HEK293 (cell line): ENCODE results near the gene SFMBT2.

ENCODE experiments used
- GLI4 ChIP-seq: fragments of 450-650 bp; formaldehyde crosslinking; IDR thresholded peaks from 2 replicates; pipeline ENCODE4 v1.5.1; 2016; ENCODE audit warnings: missing biosample characterization, missing genetic modification characterization
- ZBTB48 ChIP-seq: fragments of 450-650 bp; formaldehyde crosslinking; IDR thresholded peaks from 2 replicates; pipeline ENCODE4 v1.5.1; 2016; ENCODE audit warnings: missing biosample characterization, missing genetic modification characterization
- ZNF140 ChIP-seq: fragments of 450-650 bp; formaldehyde crosslinking; IDR thresholded peaks from 2 replicates; pipeline ENCODE4 v1.5.1; 2016; ENCODE audit warnings: missing biosample characterization, missing genetic modification characterization
- ZNF184 ChIP-seq: fragments of 450-650 bp; IDR thresholded peaks from 2 replicates; pipeline ENCODE4 v1.5.1; 2018; ENCODE audit warnings: missing biosample characterization, mild to moderate bottlenecking, missing genetic modification characterization
- ZNF214 ChIP-seq: fragments of 450-650 bp; formaldehyde crosslinking; IDR thresholded peaks from 2 replicates; pipeline ENCODE4 v1.5.1; 2017; ENCODE audit warnings: missing biosample characterization, mild to moderate bottlenecking, missing genetic modification characterization, borderline replicate concordance
- ZNF292 ChIP-seq: fragments of 450-650 bp; formaldehyde crosslinking; IDR thresholded peaks from 2 replicates; pipeline ENCODE4 v1.5.1; 2016; ENCODE audit warnings: low read depth, missing biosample characterization, missing genetic modification characterization, borderline replicate concordance
- ZNF324 ChIP-seq: fragments of 450-650 bp; formaldehyde crosslinking; IDR thresholded peaks from 2 replicates; pipeline ENCODE4 v1.5.1; 2016; ENCODE audit warnings: missing biosample characterization, missing genetic modification characterization
- ZNF366 ChIP-seq: fragments of 450-650 bp; formaldehyde crosslinking; conservative IDR thresholded peaks from 2 replicates; pipeline ENCODE4 v1.5.1; 2016; ENCODE audit warnings: missing biosample characterization, missing genetic modification characterization
- ZNF394 ChIP-seq: fragments of 450-650 bp; formaldehyde crosslinking; IDR thresholded peaks from 2 replicates; pipeline ENCODE4 v1.5.1; 2016; ENCODE audit warnings: missing biosample characterization, missing genetic modification characterization, mild to moderate bottlenecking, moderate library complexity, borderline replicate concordance
- ZNF510 ChIP-seq: fragments of 450-650 bp; formaldehyde crosslinking; IDR thresholded peaks from 2 replicates; pipeline ENCODE4 v1.5.1; 2018; ENCODE audit warnings: mild to moderate bottlenecking, missing genetic modification characterization, missing biosample characterization; ENCODE audit not compliant: insufficient replicate concordance
- TF ChIP-seq, protein P1 (sequence below): fragments of 450-650 bp; formaldehyde crosslinking; IDR thresholded peaks from 2 replicates; pipeline ENCODE4 v1.5.1; 2016; ENCODE audit warnings: missing biosample characterization, missing genetic modification characterization, low read depth
- TF ChIP-seq, protein P2 (sequence below): fragments of 450-650 bp; formaldehyde crosslinking; IDR thresholded peaks from 2 replicates; pipeline ENCODE4 v1.5.1; 2016; ENCODE audit warnings: missing biosample characterization, missing genetic modification characterization
- TF ChIP-seq, protein P3 (sequence below): fragments of 450-650 bp; formaldehyde crosslinking; IDR thresholded peaks from 2 replicates; pipeline ENCODE4 v1.5.1; 2016; ENCODE audit warnings: missing biosample characterization, missing genetic modification characterization, borderline replicate concordance
- TF ChIP-seq, protein P4 (sequence below): fragments of 450-650 bp; IDR thresholded peaks from 2 replicates; pipeline ENCODE4 v1.5.1; 2018; ENCODE audit warnings: missing biosample characterization, mild to moderate bottlenecking, missing genetic modification characterization

DNA sequence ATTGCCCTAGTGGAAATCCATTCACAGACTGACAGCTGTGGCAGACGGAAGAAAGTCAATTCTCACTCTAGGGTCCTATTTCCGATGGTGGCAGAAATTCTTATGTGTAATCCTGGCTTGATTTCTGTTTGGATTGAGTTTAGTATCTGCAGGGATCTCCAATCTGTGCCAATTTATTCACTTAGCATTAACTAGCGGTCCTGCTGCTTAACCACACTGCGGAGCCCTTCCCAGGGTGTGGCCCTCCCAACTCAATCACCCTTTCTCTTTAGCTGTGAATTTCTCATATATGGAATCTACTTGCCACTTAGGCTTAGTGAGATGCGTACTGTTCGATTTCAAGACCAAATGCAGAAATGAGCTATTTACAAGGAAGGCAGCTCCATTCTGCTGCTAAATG lies 215.7 kb downstream of the SFMBT2 start:
- TF ChIP-seq ZNF366 (tag by site-specific recombination) (no peak), ZNF140 (tag by site-specific recombination) (no peak), ZBTB48 (no peak), GLI4 (tag by site-specific recombination) (no peak), ZNF184 (tag by site-specific recombination) (no peak), ZNF292 (tag by site-specific recombination) (no peak), ZNF510 (tag by site-specific recombination) (no peak), ZNF394 (no peak), ZNF324 (no peak), ZNF214 (tag by site-specific recombination) (no peak)
- TF ChIP-seq, protein P1, sequence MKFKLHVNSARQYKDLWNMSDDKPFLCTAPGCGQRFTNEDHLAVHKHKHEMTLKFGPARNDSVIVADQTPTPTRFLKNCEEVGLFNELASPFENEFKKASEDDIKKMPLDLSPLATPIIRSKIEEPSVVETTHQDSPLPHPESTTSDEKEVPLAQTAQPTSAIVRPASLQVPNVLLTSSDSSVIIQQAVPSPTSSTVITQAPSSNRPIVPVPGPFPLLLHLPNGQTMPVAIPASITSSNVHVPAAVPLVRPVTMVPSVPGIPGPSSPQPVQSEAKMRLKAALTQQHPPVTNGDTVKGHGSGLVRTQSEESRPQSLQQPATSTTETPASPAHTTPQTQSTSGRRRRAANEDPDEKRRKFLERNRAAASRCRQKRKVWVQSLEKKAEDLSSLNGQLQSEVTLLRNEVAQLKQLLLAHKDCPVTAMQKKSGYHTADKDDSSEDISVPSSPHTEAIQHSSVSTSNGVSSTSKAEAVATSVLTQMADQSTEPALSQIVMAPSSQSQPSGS (tag by site-specific recombination): no peak
- TF ChIP-seq, protein P2, sequence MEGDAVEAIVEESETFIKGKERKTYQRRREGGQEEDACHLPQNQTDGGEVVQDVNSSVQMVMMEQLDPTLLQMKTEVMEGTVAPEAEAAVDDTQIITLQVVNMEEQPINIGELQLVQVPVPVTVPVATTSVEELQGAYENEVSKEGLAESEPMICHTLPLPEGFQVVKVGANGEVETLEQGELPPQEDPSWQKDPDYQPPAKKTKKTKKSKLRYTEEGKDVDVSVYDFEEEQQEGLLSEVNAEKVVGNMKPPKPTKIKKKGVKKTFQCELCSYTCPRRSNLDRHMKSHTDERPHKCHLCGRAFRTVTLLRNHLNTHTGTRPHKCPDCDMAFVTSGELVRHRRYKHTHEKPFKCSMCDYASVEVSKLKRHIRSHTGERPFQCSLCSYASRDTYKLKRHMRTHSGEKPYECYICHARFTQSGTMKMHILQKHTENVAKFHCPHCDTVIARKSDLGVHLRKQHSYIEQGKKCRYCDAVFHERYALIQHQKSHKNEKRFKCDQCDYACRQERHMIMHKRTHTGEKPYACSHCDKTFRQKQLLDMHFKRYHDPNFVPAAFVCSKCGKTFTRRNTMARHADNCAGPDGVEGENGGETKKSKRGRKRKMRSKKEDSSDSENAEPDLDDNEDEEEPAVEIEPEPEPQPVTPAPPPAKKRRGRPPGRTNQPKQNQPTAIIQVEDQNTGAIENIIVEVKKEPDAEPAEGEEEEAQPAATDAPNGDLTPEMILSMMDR: no peak
- TF ChIP-seq, protein P3, sequence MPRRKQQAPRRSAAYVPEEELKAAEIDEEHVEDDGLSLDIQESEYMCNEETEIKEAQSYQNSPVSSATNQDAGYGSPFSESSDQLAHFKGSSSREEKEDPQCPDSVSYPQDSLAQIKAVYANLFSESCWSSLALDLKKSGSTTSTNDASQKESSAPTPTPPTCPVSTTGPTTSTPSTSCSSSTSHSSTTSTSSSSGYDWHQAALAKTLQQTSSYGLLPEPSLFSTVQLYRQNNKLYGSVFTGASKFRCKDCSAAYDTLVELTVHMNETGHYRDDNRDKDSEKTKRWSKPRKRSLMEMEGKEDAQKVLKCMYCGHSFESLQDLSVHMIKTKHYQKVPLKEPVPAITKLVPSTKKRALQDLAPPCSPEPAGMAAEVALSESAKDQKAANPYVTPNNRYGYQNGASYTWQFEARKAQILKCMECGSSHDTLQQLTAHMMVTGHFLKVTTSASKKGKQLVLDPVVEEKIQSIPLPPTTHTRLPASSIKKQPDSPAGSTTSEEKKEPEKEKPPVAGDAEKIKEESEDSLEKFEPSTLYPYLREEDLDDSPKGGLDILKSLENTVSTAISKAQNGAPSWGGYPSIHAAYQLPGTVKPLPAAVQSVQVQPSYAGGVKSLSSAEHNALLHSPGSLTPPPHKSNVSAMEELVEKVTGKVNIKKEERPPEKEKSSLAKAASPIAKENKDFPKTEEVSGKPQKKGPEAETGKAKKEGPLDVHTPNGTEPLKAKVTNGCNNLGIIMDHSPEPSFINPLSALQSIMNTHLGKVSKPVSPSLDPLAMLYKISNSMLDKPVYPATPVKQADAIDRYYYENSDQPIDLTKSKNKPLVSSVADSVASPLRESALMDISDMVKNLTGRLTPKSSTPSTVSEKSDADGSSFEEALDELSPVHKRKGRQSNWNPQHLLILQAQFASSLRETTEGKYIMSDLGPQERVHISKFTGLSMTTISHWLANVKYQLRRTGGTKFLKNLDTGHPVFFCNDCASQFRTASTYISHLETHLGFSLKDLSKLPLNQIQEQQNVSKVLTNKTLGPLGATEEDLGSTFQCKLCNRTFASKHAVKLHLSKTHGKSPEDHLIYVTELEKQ (tag by site-specific recombination): no peak
- TF ChIP-seq, protein P4, sequence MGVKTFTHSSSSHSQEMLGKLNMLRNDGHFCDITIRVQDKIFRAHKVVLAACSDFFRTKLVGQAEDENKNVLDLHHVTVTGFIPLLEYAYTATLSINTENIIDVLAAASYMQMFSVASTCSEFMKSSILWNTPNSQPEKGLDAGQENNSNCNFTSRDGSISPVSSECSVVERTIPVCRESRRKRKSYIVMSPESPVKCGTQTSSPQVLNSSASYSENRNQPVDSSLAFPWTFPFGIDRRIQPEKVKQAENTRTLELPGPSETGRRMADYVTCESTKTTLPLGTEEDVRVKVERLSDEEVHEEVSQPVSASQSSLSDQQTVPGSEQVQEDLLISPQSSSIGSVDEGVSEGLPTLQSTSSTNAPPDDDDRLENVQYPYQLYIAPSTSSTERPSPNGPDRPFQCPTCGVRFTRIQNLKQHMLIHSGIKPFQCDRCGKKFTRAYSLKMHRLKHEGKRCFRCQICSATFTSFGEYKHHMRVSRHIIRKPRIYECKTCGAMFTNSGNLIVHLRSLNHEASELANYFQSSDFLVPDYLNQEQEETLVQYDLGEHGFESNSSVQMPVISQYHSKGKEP (tag by site-specific recombination): no peak
